Effector CD8-positive, alpha-beta T cell (primary cell): ENCODE results near the gene DIS3L2.
"Not testable (repeated sequence)": the region's sequence is repeated elsewhere in the genome, so short reads cannot be mapped to it uniquely, and the experiment has no call there.

Experiments used
- DNase-seq: peaks from one replicate; lab custom pipeline; 2025; lab: John Stamatoyannopoulos, UW

The DIS3L2 gene

DNA sequence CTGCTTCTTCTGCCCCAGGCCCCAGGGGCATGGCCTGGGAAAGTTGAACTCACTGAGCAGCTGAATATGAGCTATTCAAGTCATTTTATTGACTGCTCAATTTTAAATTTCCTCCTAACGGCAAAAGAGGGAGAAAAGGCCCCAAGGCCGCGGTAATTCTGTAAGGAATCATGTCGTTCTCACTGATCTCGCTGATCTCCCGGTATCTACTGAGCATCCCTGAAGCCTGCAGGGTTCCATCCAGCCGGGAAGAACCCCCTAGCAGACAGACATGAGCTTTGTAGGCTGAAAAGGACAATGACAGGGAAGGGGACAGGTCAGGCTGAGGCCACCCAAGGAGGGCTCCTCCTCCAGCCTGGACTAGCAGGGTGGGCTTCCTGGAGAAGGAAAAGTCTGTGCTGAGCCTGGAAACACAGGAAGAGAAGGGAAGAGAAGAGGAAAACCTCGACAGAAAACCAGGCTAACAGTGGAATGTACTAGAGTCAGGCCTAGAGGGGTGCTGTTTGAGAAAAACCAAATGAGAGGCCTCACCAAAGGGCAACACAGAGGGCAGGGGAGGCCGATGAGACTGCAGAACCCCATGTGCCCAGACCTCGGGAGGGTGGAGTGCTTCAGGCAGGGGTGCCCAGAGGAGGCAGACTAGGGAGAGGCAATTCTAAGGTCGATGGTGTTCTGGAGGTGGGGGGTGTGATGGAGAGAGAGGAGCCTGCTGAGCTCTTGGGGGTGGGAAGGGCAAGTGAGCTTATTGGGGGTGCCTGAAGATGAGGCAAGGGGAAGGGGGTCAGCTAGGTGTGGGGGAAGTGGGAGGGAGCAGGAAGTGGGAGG lies 32.4 kb upstream of the DIS3L2 start:
- DNase-seq: no peak

DNA sequence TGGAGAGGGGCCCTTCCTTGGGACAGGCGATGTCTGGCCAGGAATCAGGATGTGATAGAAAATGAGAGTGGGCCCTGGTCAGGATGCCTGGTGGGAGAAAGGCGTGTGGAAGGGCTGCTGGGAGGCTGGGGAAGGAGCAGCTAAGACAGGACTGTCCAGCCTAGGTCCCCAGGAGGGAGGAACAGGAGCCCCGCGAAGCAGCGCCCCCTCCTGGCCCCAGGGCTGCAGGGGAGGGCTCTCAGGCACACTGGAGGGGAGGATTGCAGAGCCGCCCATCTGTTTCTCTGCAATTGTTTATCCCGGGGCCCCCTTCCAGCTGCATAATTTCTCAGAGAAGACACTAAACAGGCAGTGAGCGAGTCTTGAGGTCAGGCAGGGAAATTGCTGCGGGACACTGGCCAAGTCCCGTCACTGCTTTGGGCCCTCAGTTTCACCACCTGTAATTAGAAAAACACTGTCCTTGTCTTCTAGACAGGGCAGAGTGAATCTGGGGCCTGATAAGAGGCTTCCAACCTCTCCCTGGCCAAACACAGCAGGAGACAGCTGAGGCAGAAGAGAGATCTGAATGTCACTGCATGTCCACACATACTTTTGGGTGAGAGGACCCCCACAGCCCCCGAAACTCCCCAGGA lies 31.4 kb upstream of the DIS3L2 start:
- DNase-seq: no peak

DNA sequence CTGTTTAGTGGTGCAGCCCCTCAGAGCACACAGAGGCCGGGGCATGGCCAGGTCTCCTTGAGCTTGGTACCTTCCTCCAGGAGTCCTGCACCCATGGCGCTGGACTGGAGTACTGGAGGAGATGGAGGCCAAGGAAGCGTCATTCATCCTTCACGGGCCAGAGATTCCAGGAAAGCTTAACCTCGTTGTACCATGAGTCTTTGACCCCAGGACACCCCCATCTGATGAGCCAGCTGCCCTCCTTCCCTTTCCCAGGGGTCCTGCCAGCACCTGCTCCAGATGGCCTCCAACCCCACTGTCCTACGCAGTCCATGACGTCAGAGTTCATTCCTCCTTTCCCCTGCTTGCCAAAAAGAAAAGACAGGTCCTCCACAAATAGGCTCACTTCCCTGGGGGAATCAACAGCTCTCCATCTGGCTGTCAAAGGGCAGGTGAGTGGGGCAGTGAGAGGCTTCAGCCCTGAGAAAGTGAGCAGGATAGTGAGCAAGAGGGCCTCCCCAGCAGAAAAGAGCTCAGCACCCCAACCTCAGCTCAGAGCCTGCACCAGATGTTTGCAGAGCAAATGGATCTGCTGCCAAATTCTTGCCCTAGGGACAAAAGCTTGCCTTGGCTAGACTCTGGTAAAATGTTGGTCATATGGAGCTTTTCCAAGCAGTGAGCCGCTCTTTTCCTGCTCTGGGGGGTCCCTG lies 30.8 kb upstream of the DIS3L2 start:
- no peak for DNase-seq

DNA sequence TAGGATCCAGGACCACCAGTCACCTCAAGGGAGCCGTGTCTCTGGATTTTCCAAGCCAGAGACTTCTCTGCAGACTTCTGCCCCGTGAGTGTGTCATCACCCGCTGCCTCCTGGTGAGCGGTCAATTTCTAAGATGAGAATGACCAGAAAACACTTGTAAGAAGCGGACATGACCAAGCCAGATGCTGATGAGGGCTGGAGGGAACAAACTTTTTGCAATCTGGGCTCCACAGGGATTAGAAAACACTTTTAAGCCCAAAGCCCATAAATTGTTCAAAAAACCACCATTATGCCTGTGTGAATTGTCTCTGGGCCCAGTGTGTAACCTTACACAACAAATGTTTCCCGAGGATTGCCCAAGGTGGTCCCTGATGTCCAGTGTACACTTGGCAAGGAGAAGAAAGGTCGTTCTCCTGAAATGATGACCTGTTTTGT lies 30.0 kb upstream of the DIS3L2 start:
- DNase-seq: no peak

DNA sequence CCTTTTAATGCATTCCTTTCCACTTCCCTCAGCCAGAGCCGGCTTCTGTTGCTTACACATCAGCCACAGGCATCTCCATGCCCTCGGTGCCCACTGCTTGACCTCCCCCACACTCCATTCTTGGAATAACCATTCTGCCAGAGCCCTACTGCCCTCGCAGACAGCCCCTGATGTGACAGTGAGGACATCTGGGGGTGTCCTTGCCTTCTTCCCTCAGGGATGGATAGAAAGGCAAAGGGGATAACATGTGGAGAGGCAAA lies 28.9 kb upstream of the DIS3L2 start:
- no peak for DNase-seq

DNA sequence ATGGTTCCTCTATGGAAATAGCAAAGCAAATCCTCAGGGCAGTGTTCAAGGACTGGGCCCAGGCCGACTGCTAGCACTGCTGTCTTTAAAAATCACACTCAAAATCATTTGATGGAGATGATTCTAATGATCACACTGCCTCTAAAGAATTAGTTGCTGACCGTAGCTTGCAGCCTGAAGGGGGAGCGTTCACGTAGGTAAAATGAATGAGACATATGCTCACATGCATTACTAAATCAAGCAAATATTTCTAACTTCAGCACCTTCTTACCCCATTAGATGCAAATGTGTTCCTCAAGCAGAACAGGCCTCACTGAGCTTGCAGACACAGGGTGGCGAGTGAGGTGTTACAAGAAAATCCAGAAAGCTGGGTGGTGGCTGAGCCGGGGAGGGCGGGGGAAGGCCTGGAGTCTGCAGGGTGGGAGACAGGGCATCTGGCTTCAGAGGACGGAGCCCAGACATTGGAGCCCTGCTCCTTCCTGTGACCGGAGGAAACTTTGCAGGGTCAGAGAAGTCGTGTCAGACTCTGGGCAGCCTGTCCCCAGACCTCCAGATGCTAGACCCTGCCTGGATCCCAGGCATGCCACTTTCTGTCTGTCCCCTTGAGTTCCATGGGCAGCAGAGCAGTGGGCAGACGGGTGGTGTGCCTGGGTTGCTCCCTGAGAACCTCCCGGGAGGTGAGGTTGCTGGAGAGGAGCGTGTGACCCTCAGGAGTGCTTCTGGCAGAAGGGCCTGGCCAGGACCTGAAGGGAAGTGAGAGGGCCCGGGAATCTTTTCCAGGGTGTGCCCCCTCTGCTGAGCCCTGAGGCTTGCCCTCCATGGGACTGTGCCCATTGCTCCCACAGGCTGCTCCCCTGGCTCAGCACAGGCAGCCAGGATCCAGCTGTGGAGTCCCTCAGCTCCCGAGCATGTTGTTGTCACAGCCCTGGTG lies 28.3 kb upstream of the DIS3L2 start:
- DNase-seq: no peak

DNA sequence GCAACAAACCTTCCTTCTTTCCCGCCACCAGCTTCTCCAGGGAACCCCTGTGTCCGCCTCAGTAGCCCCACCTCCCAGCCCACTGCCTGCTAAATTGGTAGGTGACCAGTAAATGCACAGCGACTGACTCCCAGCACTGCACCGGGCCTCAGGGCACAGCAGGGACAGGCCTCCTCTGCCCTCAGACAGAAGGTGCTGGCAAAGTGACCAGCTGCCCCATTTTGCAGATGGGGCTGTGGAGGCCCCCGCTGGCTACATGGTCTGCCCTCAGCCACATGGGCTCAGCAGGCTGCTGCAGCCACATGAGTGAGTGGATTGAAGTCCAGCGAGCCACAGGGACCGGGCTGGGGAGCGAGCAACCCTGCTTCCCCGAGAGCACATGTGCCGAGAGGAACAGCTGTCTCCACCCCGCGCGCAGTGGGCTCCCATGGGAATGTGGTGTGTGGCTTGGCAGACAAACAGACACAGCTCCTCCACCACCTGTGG lies 27.6 kb upstream of the DIS3L2 start:
- no peak for DNase-seq

DNA sequence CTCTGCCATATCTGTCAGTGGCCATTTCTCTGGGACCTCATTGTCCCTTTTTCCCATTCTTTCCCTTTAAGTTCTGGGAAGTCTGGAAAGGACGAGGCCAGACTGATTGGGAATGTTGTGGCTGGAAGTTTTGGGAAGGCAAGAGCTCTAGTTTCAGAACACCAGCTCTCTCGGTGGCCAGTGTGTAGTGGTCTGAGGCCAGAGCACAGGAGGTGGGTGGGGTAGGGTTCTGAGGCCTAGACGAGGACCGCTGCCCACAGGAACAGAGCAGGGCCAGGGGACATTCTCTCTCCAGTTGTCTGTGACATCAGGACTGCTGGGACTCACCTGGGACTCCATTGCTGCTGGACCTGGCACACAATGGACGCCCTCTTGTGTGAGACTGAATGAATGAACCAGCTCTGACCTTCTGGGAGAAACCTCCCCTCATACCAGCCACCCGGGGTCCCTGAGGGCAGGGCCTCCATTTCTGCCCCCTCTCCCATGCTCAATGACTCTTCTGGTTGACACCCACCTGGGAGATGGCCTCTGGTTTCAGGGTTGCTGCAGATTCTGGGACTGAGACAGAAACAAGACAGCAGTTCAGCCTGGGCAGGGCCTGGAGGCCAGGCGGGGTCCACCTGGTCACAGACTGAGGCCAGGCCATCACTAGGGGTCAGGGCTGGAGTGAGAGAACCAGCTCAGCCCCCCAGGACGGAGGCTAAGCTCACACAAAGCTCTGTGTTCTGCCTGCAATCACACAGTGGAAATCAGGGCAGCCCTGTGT lies 26.9 kb upstream of the DIS3L2 start:
- DNase-seq: no peak

DNA sequence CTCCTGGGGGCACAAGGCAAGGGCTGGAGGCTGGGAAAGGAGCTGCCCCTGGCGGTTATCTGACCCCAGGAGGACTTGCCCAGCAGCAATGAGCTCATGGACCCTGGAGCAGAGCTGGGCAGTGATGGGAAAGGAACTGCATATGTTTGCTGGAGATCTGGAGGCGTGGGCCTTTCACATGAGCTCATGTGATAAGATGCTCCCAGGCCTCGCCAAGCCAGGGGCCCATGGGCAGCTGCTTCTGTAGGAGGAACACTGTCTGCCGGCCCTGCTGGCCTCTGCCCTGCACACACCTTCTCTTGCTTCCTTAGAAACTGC lies 26.3 kb upstream of the DIS3L2 start:
- DNase-seq: no peak

DNA sequence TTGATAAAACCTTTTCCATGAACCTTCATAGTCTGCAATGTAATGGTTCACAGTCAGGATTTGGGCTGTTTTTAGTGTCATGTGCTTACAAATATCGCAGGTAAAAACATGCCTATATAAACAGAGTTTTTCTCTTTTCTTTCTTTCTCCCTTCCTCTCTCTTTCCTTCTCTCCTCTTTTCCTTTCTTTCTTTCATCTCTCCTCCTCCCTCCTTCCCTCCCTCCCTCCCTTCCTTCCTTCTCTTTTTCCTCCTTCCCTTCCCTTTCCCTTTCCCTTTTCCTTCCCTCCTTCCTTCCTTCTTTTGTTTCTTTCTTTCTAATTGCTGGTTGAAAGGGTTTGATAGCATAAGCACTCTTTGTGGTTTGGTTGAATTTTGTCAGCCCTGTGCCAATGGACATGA lies 25.7 kb upstream of the DIS3L2 start:
- DNase-seq: no peak

DNA sequence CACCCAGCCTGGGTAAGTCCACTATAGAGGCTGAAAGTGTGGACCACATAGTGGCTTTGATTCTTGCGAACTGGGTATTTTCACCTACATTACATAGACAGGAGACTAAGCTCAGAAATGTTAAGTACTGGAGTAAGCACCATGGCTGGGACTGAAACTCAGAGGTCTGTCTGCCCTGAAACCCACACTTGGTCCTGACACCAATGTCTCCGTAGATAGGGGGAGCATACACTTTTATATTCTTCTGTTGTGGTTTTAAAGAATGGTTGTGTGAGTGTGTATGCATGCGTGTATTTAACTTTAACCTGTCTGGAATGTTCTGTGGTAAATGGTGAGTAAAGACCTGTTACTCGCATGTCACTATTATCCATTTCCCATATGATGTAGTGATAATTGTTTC lies 25.0 kb upstream of the DIS3L2 start:
- no peak for DNase-seq

DNA sequence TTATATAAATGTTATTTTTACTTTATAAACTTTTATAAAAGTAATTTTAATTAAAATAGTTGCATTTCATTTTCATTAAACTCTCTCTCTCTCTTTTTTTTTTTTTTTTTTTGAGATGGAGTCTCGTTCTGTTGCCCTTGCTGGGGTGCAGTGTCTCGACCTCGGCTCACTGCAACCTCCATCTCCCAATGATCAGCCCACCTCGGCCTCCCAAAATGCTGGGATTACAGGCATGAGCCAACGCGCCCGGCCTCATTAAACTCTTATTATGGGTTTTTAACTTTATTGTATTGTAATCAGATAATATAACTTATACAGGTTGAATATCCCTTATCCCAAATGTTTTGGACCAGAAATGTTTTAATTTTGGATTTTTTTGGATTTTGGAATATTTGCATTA lies 24.5 kb upstream of the DIS3L2 start:
- no peak for DNase-seq

DNA sequence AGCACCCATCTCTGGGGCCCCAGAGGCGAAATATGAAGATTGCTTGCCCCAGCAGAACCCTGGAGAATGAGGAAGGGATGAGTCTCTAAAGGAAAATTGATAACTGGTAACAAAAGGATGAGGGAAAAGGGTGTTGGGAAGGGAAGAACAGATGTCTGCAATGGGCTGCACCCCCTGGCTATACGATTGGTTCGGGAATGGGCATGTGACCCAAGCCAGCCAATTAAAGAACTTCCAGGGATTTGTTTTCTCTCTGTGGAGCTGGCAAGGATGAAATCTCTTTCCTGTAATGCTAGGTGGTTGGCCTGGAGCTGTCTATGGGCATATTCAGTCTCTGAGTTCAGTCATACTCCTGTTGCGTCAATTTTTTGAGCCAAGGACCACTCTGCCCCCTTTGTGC lies 22.5 kb upstream of the DIS3L2 start:
- DNase-seq: no peak

DNA sequence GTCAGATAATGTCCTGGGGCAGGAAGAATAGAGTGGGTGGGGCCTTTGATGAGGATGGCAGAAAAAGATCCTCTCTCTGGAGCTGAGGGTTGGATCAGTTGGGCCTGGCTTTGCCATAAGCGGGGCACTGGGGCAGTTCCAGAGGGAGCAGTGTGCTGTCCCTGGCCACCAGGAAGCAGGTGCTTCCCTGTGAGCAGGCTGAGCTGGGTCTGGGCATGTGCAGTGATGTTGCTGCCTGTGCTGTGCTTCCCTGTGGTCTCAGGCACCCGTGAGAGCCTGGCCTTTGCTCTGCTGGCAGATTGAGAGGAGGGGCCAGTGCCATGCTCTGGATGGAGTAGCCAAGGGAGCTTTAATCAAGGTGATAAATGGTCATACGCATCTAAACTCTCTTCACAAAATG lies 20.7 kb upstream of the DIS3L2 start:
- no peak for DNase-seq

DNA sequence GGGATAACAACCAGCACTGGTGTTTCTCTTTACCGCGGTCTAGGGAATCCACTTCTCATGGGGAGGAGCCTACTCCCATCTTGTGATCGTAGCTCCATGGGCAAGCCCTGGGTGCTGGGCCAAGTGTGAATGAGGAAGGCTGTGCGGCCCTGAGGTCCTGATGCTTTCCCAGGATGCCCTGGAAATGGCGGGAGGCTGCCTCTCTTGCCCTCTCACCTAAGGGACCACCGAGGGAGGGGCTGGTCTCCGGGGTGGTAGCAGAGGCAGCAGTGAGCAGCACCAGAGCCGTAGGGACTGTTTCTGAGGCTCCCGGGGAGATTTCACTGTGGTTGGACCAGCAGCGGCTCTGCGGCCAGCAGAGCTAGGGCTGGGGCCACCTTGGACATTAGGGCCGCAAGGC lies 19.8 kb upstream of the DIS3L2 start:
- DNase-seq: no peak

DNA sequence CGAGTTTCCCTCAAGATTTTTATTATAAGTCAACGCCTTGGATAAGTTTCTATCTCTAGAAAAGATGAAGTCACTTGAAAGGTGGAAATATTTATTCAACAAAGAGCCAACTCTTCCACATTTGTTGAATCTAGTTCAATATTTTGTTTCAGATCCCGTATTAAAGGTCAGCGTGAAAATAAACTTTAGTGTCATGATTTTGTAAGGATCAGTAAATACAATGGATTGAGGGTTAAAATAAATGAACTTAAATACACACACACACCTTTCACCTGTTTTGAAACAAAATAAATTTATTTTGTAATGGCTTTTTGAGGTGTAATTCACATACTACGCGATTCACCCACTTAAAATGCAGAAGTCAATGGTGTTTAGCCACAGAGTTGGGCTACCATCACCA lies 19.3 kb upstream of the DIS3L2 start:
- DNase-seq: no peak

DNA sequence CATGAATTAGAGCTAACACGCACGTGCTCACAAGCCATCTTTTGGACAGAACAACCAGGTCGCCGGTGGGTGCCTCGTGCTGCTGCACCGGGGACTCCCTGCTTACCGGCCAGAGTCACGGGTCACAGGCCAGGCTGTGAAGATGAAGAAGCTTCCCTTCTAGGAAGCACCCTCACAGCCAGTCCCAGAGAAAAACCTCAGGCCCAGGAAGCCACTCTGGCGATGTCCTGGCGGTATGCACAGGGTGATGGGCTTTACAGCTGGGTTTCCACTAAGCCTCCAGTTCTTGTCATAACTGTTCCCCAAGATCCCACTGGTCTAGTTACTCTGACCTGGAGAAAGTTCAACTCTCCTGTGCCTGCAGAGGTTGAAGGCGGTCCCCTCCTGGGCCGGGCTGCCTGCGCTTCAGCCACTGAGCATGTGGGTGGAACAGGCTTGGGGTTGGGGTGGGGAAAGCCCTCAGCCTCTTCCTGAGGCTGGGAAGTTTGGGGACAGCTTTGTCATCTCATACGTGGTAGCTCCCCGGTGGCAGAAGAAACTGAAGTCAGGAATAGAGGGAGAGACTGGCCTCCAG lies 15.2 kb upstream of the DIS3L2 start:
- no peak for DNase-seq

DNA sequence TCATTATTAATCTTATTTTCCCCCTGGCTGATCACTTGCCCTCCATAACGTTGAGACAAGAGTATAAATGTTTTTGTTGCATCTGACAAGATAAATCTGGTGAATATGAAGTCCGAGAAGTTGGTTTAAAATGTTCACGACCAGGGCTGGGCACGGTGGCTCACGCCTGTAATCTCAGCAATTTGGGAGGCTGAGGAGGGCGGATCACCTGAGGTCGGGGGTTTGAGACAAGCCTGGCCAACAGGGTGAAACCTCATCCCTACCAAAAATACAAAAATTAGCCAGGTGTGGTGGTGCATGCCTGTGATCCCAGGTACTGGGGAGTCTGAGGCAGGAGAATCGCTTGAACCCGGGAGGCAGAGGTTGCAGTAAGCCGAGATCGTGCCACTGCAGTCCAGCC lies 14.4 kb upstream of the DIS3L2 start:
- DNase-seq: not testable (repeated sequence)

DNA sequence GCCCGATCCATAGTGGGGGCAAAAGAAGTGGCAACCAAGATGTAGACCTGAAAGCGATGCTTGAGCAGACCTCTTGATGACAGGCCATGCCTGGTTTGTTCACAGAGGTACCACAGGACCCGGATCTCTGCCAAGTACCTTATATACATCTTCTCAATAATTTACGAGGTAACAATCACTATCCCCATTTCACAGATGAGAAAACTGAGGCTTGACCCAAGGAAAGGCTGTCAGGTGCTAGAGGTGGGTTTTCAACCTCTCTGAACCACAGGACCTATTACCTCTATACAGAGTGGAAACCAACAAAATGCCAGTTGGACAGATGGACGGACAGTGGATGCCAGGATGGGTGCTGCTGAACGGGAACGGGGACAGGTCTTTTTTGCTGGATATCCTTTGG lies 13.8 kb upstream of the DIS3L2 start:
- no peak for DNase-seq

DNA sequence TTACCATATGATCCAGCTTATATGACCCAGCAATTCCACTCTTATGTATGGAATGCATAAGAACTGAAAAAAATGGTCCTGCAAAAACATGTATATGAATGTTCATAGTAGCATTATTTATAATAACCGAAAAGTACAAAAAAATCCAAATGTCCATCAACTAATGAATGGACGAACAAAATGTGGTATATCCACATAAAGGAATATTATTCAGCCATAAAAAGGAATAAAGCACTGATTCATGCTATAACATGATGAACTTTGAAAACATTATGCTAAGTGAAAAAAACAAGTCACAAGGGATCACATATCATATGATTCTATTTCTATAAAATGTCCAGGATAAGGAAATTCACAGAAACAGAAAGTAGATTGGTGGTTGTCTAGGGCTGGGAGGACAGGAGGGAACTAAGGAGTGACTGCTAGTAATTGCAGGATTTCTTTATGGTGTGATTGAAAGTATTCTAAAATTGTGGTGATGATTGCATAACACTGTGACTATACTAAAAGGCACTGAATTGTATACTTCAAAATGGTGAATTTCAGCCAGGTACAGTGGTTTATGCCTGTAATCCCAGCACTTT lies 10.0 kb upstream of the DIS3L2 start:
- no peak for DNase-seq
